T47D (cell line): ENCODE data around the gene TACR2.

Experiments used
- DNase-seq, 2 experiments: peaks; one replicate each; pipeline versions ENCODE4 v3.0.0 to v3.0.0-alpha.2; 2011 to 2012; ENCODE audit warnings: low read depth in 1 of 2, low spot score in 1 of 2
- JUND ChIP-seq: IDR thresholded peaks from 2 replicates; pipeline ENCODE4 v1.6.1; 2012; ENCODE audit warnings: low read depth
- in situ Hi-C: cut with HindIII; loops from 2 replicates; pipeline ENCODE4 v1.10.0; 2016; ENCODE audit warnings: low sequenced_read_pairs, low pct_unique_long_range_greater_than_20kb

TACR2 gene

GRCh38 chr10:69363666-69364065 is 53.1 kb downstream of the TACR2 start:
- in situ Hi-C loops = no loop called here
- DNase-seq = no peak
- no peak for TF ChIP-seq JUND

GRCh38 chr10:69362471-69362954 is 54.2 kb downstream of the TACR2 start:
- no peak for DNase-seq
- in situ Hi-C loops = no loop called here
- no peak for TF ChIP-seq JUND

GRCh38 chr10:69361303-69361614 is 55.5 kb downstream of the TACR2 start:
- DNase-seq = peak in 1 of 2 experiments; percentile 57
- in situ Hi-C loops = no loop called here
- no peak for TF ChIP-seq JUND

GRCh38 chr10:69360485-69361302 is 56.0 kb downstream of the TACR2 start:
- in situ Hi-C loops = no loop called here
- peak; percentile 66 to 91 for DNase-seq
- TF ChIP-seq JUND = no peak; the same call in 1 of the 2 replicates

- in situ Hi-C loops = no loop called here
- no peak for TF ChIP-seq JUND
- DNase-seq = no peak
Observed at GRCh38 chr10:69359594-69359993, 57.1 kb downstream of the TACR2 start.

- in situ Hi-C loops = no loop called here
- DNase-seq = no peak
- no peak for TF ChIP-seq JUND
Observed at GRCh38 chr10:69359148-69359547, 57.6 kb downstream of the TACR2 start.

GRCh38 chr10:69358148-69358795 is 58.4 kb downstream of the TACR2 start:
- no peak for TF ChIP-seq JUND
- no peak for DNase-seq
- in situ Hi-C loops = no loop called here

- TF ChIP-seq JUND = no peak
- no peak for DNase-seq
- in situ Hi-C loops = no loop called here
Observed at GRCh38 chr10:69356187-69356586, 60.5 kb downstream of the TACR2 start.

GRCh38 chr10:69353977-69354635 is 62.6 kb downstream of the TACR2 start:
- in situ Hi-C loops = no loop called here

More at GRCh38 chr10:69353977-69354635, 62.6 kb downstream of the TACR2 start:
- DNase-seq = no peak
- no peak for TF ChIP-seq JUND
